HCT116 (cell line): ENCODE measurements around the gene EID2B. TPM values are rescaled to one million over a fixed set of nuclear protein-coding genes. Genes with fewer than 3 reads are reported as not detected.

Experiments
- ATAC-seq: fragments of 200-7000 bp; cut with Tn5 transposase; 2 replicates; pipeline ENCODE4 v1.9.1; 2020; ENCODE audit warnings: mild to moderate bottlenecking, moderate library complexity
- BruUV-seq: library from RNA; stranded (reverse); fragments of 400-500 nt; replicated peaks from 2 replicates; lab custom pipeline; 2021; lab: Mats Ljungman, UMichigan
- CTCF ChIA-PET: fragments of 300-600 bp; sonication (Branson Sonifier 250); formaldehyde crosslinking; loops from one replicate; lab custom pipeline; 2021; ENCODE audit warnings: antibody characterized with exemption; lab: Charles Lee
- POLR2A ChIA-PET: fragments of 300-600, 350-600 bp; sonication (Branson Sonifier 250); formaldehyde crosslinking; loops from one replicate; lab custom pipeline; 2021; ENCODE audit warnings: antibody characterized with exemption; lab: Charles Lee
- RAD21 ChIA-PET, 2 experiments: fragments of 300-600 bp; sonication (Branson Sonifier 250); formaldehyde crosslinking; loops; one replicate each; lab custom pipeline; 2023; ENCODE audit warnings: low total read pairs in 2 of 2; ENCODE audit not compliant: uncharacterized antibody in 2 of 2, unreplicated experiment in 2 of 2, low non-redundant PET in 1 of 2; lab: Charles Lee
- DNase-seq: peaks from one replicate; pipeline ENCODE4 v3.0.0-alpha.2; 2010; ENCODE audit warnings: low read depth, low spot score
- H2AFZ ChIP-seq: fragments of 200-600 bp; shearing (Covaris generic), sonication (generic); 2 replicates; pipeline ENCODE4 v1.6.1; 2017; ENCODE audit warnings: low read depth, mixed run types, mixed read lengths, antibody characterized with exemption, low read length; ENCODE audit not compliant: poor library complexity, severe bottlenecking
- H3K27ac ChIP-seq: 2 replicates; pipeline ENCODE4 v1.5.1; 2012; ENCODE audit warnings: low read depth, low read length
- H3K27me3 ChIP-seq: fragments of 200-600 bp; sonication (generic); 2 replicates; pipeline ENCODE4 v1.6.1; 2016; ENCODE audit warnings: mixed run types, low read length, mixed read lengths; ENCODE audit not compliant: insufficient read depth
- H3K36me3 ChIP-seq, 2 experiments: fragments of 200-500 bp in 1 of 2; fragments of 200-600 bp in 1 of 2; sonication (Bioruptor generic) in 1 of 2; sonication (generic) in 1 of 2; 2 replicates each; pipeline versions ENCODE4 v1.5.1 to v1.6.1; 2014 to 2016; ENCODE audit warnings: low read length in 2 of 2, inconsistent platforms in 1 of 2, mixed read lengths in 1 of 2, mixed run types in 1 of 2; ENCODE audit not compliant: insufficient read depth in 2 of 2, control insufficient read depth in 1 of 2
- H3K4me1 ChIP-seq, 2 experiments: fragments of 200-600 bp in 1 of 2; sonication (generic) in 1 of 2; 2 replicates each; pipeline versions ENCODE4 v1.5.1 to v1.6.1; 2012 to 2017; ENCODE audit warnings: low read length in 2 of 2, inconsistent platforms in 1 of 2, mild to moderate bottlenecking in 1 of 2, mixed read lengths in 1 of 2, mixed run types in 1 of 2, moderate library complexity in 1 of 2; ENCODE audit not compliant: insufficient read depth in 2 of 2, control insufficient read depth in 1 of 2
- H3K4me2 ChIP-seq: fragments of 200-600 bp; sonication (generic); 2 replicates; pipeline ENCODE4 v1.6.1; 2017; ENCODE audit warnings: mixed run types, low read length, mixed read lengths
- H3K4me3 ChIP-seq, 2 experiments: fragments of 200-600 bp in 1 of 2; sonication (generic) in 1 of 2; replicated peaks in 1 of 2; 2 replicates each; pipeline ENCODE4 v1.5.1; 2011 to 2016; ENCODE audit warnings: low read length in 2 of 2, control low read depth in 1 of 2, low read depth in 1 of 2, mild to moderate bottlenecking in 1 of 2, mixed read lengths in 1 of 2, mixed run types in 1 of 2
- H3K79me2 ChIP-seq: fragments of 200-600 bp; sonication (generic); 2 replicates; pipeline ENCODE4 v1.6.1; 2017; ENCODE audit warnings: mild to moderate bottlenecking, mixed run types, low read length, moderate library complexity, mixed read lengths; ENCODE audit not compliant: insufficient read depth
- H3K9ac ChIP-seq: fragments of 200-600 bp; sonication (generic); 2 replicates; pipeline ENCODE4 v1.6.1; 2016; ENCODE audit warnings: low read length, mixed read lengths
- H3K9me2 ChIP-seq: fragments of 200-600 bp; sonication (generic), shearing (Covaris generic); 2 replicates; pipeline ENCODE4 v1.6.1; 2017; ENCODE audit warnings: mixed run types, mild to moderate bottlenecking, moderate library complexity; ENCODE audit not compliant: insufficient read depth
- H3K9me3 ChIP-seq, 2 experiments: fragments of 200-500 bp in 1 of 2; fragments of 200-600 bp in 1 of 2; sonication (Bioruptor generic) in 1 of 2; sonication (generic) in 1 of 2; 2 replicates each; pipeline ENCODE4 v1.6.1; 2014 to 2017; ENCODE audit warnings: low read length in 2 of 2, mixed read lengths in 2 of 2, inconsistent platforms in 1 of 2, low read depth in 1 of 2, mild to moderate bottlenecking in 1 of 2, mixed run types in 1 of 2, moderate library complexity in 1 of 2; ENCODE audit not compliant: control insufficient read depth in 1 of 2, insufficient read depth in 1 of 2
- H4K20me1 ChIP-seq: fragments of 200-600 bp; sonication (generic), shearing (Covaris generic); 2 replicates; pipeline ENCODE4 v1.6.1; 2017; ENCODE audit warnings: mixed run types, mild to moderate bottlenecking, moderate library complexity; ENCODE audit not compliant: insufficient read depth
- ATF3 ChIP-seq: IDR thresholded peaks from 2 replicates; pipeline ENCODE4 v1.6.1; 2012
- CBX3 ChIP-seq: IDR thresholded peaks from 2 replicates; pipeline ENCODE4 v1.6.1; 2012; ENCODE audit warnings: low read depth
- CEBPB ChIP-seq: IDR thresholded peaks from 2 replicates; pipeline ENCODE4 v1.6.1; 2012; ENCODE audit warnings: low read depth
- EGR1 ChIP-seq: IDR thresholded peaks from 2 replicates; pipeline ENCODE4 v1.6.1; 2012; ENCODE audit warnings: low read depth
- ELF1 ChIP-seq: IDR thresholded peaks from 2 replicates; pipeline ENCODE4 v1.6.1; 2012; ENCODE audit warnings: low read depth, borderline replicate concordance
- EZH2 ChIP-seq: fragments of 200-600 bp; sonication (generic); IDR thresholded peaks from 2 replicates; pipeline ENCODE4 v1.6.1; 2017; ENCODE audit warnings: antibody characterized with exemption, mixed run types
- FOSL1 ChIP-seq: IDR thresholded peaks from 2 replicates; pipeline ENCODE4 v1.6.1; 2012; ENCODE audit warnings: low read depth
- JUND ChIP-seq: IDR thresholded peaks from 2 replicates; pipeline ENCODE4 v1.6.1; 2012
- POLR2A ChIP-seq: IDR thresholded peaks from 2 replicates; pipeline ENCODE4 v1.7.0; 2011; ENCODE audit warnings: borderline replicate concordance; ENCODE audit not compliant: insufficient read depth, insufficient read length; ENCODE audit errors: extremely low read depth
- POLR2AphosphoS5 ChIP-seq: IDR thresholded peaks from 2 replicates; pipeline ENCODE4 v1.6.1; 2011; ENCODE audit warnings: mild to moderate bottlenecking, low read depth, low read length, moderate library complexity
- RAD21 ChIP-seq: IDR thresholded peaks from 2 replicates; pipeline ENCODE4 v1.6.1; 2012; ENCODE audit warnings: low read depth, mild to moderate bottlenecking
- SIN3A ChIP-seq: IDR thresholded peaks from 2 replicates; pipeline ENCODE4 v1.6.1; 2012; ENCODE audit warnings: low read depth
- SP1 ChIP-seq: IDR thresholded peaks from 2 replicates; pipeline ENCODE4 v1.6.1; 2012; ENCODE audit warnings: low read depth
- SRF ChIP-seq: IDR thresholded peaks from 2 replicates; pipeline ENCODE4 v1.6.1; 2012; ENCODE audit warnings: low read depth
- TCF7L2 ChIP-seq: IDR thresholded peaks from 2 replicates; pipeline ENCODE4 v1.7.0; 2011; ENCODE audit warnings: borderline replicate concordance, inconsistent platforms; ENCODE audit not compliant: insufficient read depth, insufficient read length; ENCODE audit errors: extremely low read depth
- YY1 ChIP-seq: IDR thresholded peaks from 2 replicates; pipeline ENCODE4 v1.6.1; 2011; ENCODE audit warnings: low read length, low read depth, moderate library complexity, mild to moderate bottlenecking; ENCODE audit not compliant: insufficient replicate concordance; ENCODE audit errors: extremely low read depth
- intact Hi-C: fragments of 100-400 bp; cut with micrococcal nuclease; formaldehyde crosslinking; loops from 2 replicates; pipeline ENCODE4 v1.10.0; 2022
- total RNA-seq: library from RNA; stranded (reverse); gene quantifications from one replicate; pipeline ENCODE4 v1.2.1, GENCODE V29; 2021; ENCODE audit not compliant: unreplicated experiment
- TF ChIP-seq, protein P1 (sequence below), 3 experiments: fragments of 200-600 bp in 1 of 3; sonication (generic) in 1 of 3; IDR thresholded peaks in 2 of 3; conservative IDR thresholded peaks in 1 of 3; 2 replicates each; pipeline ENCODE4 v1.5.1; 2012 to 2017; ENCODE audit warnings: low read depth in 2 of 3, low read length in 2 of 3, antibody characterized with exemption in 1 of 3, borderline replicate concordance in 1 of 3, control low read depth in 1 of 3, mild to moderate bottlenecking in 1 of 3, mixed read lengths in 1 of 3, mixed run types in 1 of 3, moderate library complexity in 1 of 3; ENCODE audit not compliant: insufficient read depth in 1 of 3
- TF ChIP-seq, protein P2 (sequence below): IDR thresholded peaks from 2 replicates; pipeline ENCODE4 v1.6.1; 2012; ENCODE audit warnings: low read depth

EID2B gene
- total RNA-seq, 1 experiment from 2014 or later: 1.2 TPM

- no peak for ATAC-seq
- H3K79me2 ChIP-seq: no peaks in the 10 kb centered on the region
- H3K9me3 ChIP-seq: no peaks in the 10 kb centered on the region
- H3K4me3 ChIP-seq: no peak overlapping the region
- H3K9me2 ChIP-seq: no peaks in the 10 kb centered on the region
- H4K20me1 ChIP-seq: no peaks in the 10 kb centered on the region
- no peak for DNase-seq
- TF ChIP-seq ELF1 (no peak), JUND (no peak), YY1 (no peak), CEBPB (no peak), SIN3A (no peak), FOSL1 (no peak), SRF (no peak), ATF3 (no peak), CBX3 (no peak), TCF7L2 (no peak), SP1 (no peak), POLR2AphosphoS5 (no peak), POLR2A (no peak), RAD21 (no peak), EGR1 (no peak), EZH2 (no peak)
- TF ChIP-seq, protein P1, sequence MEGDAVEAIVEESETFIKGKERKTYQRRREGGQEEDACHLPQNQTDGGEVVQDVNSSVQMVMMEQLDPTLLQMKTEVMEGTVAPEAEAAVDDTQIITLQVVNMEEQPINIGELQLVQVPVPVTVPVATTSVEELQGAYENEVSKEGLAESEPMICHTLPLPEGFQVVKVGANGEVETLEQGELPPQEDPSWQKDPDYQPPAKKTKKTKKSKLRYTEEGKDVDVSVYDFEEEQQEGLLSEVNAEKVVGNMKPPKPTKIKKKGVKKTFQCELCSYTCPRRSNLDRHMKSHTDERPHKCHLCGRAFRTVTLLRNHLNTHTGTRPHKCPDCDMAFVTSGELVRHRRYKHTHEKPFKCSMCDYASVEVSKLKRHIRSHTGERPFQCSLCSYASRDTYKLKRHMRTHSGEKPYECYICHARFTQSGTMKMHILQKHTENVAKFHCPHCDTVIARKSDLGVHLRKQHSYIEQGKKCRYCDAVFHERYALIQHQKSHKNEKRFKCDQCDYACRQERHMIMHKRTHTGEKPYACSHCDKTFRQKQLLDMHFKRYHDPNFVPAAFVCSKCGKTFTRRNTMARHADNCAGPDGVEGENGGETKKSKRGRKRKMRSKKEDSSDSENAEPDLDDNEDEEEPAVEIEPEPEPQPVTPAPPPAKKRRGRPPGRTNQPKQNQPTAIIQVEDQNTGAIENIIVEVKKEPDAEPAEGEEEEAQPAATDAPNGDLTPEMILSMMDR (IDR thresholded peaks at IDR 0.05 in 2 of 3, conservative IDR thresholded peaks at IDR 0.05 in 1 of 3; ENCODE audit: borderline replicate concordance in 1 of 3, insufficient read depth in 1 of 3, low read depth in 2 of 3, low read length in 2 of 3): no peak
- TF ChIP-seq, protein P2, sequence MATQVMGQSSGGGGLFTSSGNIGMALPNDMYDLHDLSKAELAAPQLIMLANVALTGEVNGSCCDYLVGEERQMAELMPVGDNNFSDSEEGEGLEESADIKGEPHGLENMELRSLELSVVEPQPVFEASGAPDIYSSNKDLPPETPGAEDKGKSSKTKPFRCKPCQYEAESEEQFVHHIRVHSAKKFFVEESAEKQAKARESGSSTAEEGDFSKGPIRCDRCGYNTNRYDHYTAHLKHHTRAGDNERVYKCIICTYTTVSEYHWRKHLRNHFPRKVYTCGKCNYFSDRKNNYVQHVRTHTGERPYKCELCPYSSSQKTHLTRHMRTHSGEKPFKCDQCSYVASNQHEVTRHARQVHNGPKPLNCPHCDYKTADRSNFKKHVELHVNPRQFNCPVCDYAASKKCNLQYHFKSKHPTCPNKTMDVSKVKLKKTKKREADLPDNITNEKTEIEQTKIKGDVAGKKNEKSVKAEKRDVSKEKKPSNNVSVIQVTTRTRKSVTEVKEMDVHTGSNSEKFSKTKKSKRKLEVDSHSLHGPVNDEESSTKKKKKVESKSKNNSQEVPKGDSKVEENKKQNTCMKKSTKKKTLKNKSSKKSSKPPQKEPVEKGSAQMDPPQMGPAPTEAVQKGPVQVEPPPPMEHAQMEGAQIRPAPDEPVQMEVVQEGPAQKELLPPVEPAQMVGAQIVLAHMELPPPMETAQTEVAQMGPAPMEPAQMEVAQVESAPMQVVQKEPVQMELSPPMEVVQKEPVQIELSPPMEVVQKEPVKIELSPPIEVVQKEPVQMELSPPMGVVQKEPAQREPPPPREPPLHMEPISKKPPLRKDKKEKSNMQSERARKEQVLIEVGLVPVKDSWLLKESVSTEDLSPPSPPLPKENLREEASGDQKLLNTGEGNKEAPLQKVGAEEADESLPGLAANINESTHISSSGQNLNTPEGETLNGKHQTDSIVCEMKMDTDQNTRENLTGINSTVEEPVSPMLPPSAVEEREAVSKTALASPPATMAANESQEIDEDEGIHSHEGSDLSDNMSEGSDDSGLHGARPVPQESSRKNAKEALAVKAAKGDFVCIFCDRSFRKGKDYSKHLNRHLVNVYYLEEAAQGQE: no peak
- BruUV-seq: no TSS peak
- H3K4me2 ChIP-seq: no peak overlapping the region
- H3K4me1 ChIP-seq: peaks cover 0 to 4% of the 10 kb centered on the region in 2 experiments; a peak in 1 of 4 replicates
- RAD21 ChIA-PET: no interaction called here
- no peak overlapping the region for H3K9ac ChIP-seq
- POLR2A ChIA-PET: no interaction called here
- H3K27ac ChIP-seq: no peak overlapping the region
- CTCF ChIA-PET: no interaction called here
- H2AFZ ChIP-seq: no peak overlapping the region
- no peaks in the 10 kb centered on the region for H3K36me3 ChIP-seq
- intact Hi-C loops: no loop called here
- H3K27me3 ChIP-seq: no peaks in the 10 kb centered on the region
Observed at GRCh38 chr19:39501340-39501739, 31.3 kb downstream of the EID2B start.
